Astrocyte (in vitro differentiated cells and primary cell): Measurements from ENCODE around the gene PPP2R3C. TPM values are rescaled to one million over a fixed set of nuclear protein-coding genes. Genes with fewer than 3 reads are reported as not detected.
"Not testable (repeated sequence)": the region's sequence is repeated elsewhere in the genome, so short reads cannot be mapped to it uniquely, and the experiment has no call there.

Experiments used
- DNase-seq: peaks from one replicate; pipeline ENCODE4 v3.0.0-alpha.2; 2010; ENCODE audit warnings: low read depth
- FAIRE-seq: peaks from 2 replicates; lab custom pipeline; 2011; peaks lifted over from hg19 to GRCh38; lab: Jason Lieb, UNC
- H2AFZ ChIP-seq: 2 replicates; pipeline ENCODE4 v1.6.0; 2012; ENCODE audit warnings: low read depth, low read length, inconsistent platforms
- H3K27ac ChIP-seq: 2 replicates; pipeline ENCODE4 v1.5.1; 2011; ENCODE audit warnings: low read depth, low read length, inconsistent platforms
- H3K27me3 ChIP-seq: 2 replicates; pipeline ENCODE4 v1.6.0; 2011; ENCODE audit warnings: low read length, inconsistent platforms; ENCODE audit not compliant: insufficient read depth
- H3K36me3 ChIP-seq: 2 replicates; pipeline ENCODE4 v1.5.1; 2011; ENCODE audit warnings: low read length, inconsistent platforms; ENCODE audit not compliant: insufficient read depth
- H3K4me1 ChIP-seq: 2 replicates; pipeline ENCODE4 v1.5.1; 2011; ENCODE audit warnings: low read length, inconsistent platforms; ENCODE audit not compliant: insufficient read depth
- H3K4me2 ChIP-seq: 2 replicates; pipeline ENCODE4 v1.6.0; 2012; ENCODE audit warnings: low read length, inconsistent platforms
- H3K4me3 ChIP-seq: 2 replicates; pipeline ENCODE4 v1.5.1; 2011; ENCODE audit warnings: low read depth, mild to moderate bottlenecking, low read length, inconsistent platforms; ENCODE audit not compliant: insufficient read depth
- H3K79me2 ChIP-seq: 2 replicates; pipeline ENCODE4 v1.6.0; 2012; ENCODE audit warnings: mild to moderate bottlenecking, low read length, inconsistent platforms; ENCODE audit not compliant: insufficient read depth
- H3K9ac ChIP-seq: 2 replicates; pipeline ENCODE4 v1.6.0; 2012; ENCODE audit warnings: mild to moderate bottlenecking, low read length, inconsistent platforms
- H3K9me3 ChIP-seq: 2 replicates; pipeline ENCODE4 v1.5.1; 2012; ENCODE audit warnings: low read depth, mild to moderate bottlenecking, low read length, inconsistent platforms; ENCODE audit not compliant: insufficient read depth
- H4K20me1 ChIP-seq: 2 replicates; pipeline ENCODE4 v1.6.0; 2012; ENCODE audit warnings: low read length, inconsistent platforms; ENCODE audit not compliant: insufficient read depth
- H3K27ac Mint-ChIP-seq: one replicate; pipeline ENCODE4 v1.8.0; 2021; ENCODE audit warnings: mild to moderate bottlenecking, mixed read lengths; ENCODE audit not compliant: unreplicated experiment
- H3K27me3 Mint-ChIP-seq: one replicate; pipeline ENCODE4 v1.8.0; 2021; ENCODE audit warnings: low read depth, mixed read lengths; ENCODE audit not compliant: unreplicated experiment
- H3K36me3 Mint-ChIP-seq: one replicate; pipeline ENCODE4 v1.8.0; 2021; ENCODE audit warnings: low read depth, mixed read lengths; ENCODE audit not compliant: unreplicated experiment
- H3K4me1 Mint-ChIP-seq: one replicate; pipeline ENCODE4 v1.8.0; 2021; ENCODE audit warnings: low read depth, mixed read lengths; ENCODE audit not compliant: unreplicated experiment
- H3K4me3 Mint-ChIP-seq: one replicate; pipeline ENCODE4 v1.8.0; 2021; ENCODE audit warnings: mild to moderate bottlenecking, moderate library complexity, mixed read lengths; ENCODE audit not compliant: unreplicated experiment
- H3K9me3 Mint-ChIP-seq: one replicate; pipeline ENCODE4 v1.8.0; 2021; ENCODE audit warnings: mild to moderate bottlenecking, mixed read lengths; ENCODE audit not compliant: unreplicated experiment
- EZH2 ChIP-seq: IDR thresholded peaks from 2 replicates; pipeline ENCODE4 v1.6.1; 2012; ENCODE audit warnings: mild to moderate bottlenecking, low read length, inconsistent platforms; ENCODE audit not compliant: insufficient read depth
- total RNA-seq: library from RNA; stranded (reverse); gene quantifications from 2 replicates; pipeline ENCODE4 v1.2.1, GENCODE V29; 2021
- TF ChIP-seq, protein P1 (sequence below): IDR thresholded peaks from 2 replicates; pipeline ENCODE4 v1.5.1; 2011; ENCODE audit warnings: low read depth, mild to moderate bottlenecking, inconsistent platforms, low read length, moderate library complexity; ENCODE audit not compliant: insufficient read depth

The PPP2R3C gene
- total RNA-seq, 1 donor from 2014 or later = 28.3 TPM

DNA sequence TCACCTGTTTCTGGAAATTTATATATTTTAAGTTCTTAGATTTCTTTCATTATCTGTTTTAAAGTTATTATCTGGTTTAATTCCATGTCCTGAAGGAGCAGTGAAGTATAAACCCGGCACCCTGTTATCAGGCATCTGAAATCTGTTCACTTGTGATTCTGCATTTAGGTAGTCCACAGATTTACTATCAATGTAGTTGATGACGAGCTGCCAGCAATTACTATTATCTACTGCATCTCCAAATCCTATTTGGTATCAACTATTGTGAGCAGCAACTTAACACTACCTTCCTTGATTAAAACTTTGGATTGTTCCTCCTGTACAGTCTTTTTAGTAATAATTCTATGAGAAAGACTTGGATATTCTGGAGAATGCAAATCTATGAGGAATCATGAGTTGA, 36.7 kb upstream of the PPP2R3C start:
- Mint-ChIP-seq H3K9me3 (peaks cover 2% of the 10 kb centered on the region), H3K36me3 (peaks cover 2% of the 10 kb centered on the region), H3K27ac (peak overlapping the region; percentile 84), H3K27me3 (no peaks in the 10 kb centered on the region), H3K4me3 (no peak overlapping the region), H3K4me1 (peaks cover 36% of the 10 kb centered on the region)
- no peaks in the 10 kb centered on the region for H3K79me2 ChIP-seq
- H3K4me1 ChIP-seq = peaks cover 19% of the 10 kb centered on the region
- no peak overlapping the region for H3K4me3 ChIP-seq
- TF ChIP-seq EZH2 = no peak
- TF ChIP-seq, protein P1, sequence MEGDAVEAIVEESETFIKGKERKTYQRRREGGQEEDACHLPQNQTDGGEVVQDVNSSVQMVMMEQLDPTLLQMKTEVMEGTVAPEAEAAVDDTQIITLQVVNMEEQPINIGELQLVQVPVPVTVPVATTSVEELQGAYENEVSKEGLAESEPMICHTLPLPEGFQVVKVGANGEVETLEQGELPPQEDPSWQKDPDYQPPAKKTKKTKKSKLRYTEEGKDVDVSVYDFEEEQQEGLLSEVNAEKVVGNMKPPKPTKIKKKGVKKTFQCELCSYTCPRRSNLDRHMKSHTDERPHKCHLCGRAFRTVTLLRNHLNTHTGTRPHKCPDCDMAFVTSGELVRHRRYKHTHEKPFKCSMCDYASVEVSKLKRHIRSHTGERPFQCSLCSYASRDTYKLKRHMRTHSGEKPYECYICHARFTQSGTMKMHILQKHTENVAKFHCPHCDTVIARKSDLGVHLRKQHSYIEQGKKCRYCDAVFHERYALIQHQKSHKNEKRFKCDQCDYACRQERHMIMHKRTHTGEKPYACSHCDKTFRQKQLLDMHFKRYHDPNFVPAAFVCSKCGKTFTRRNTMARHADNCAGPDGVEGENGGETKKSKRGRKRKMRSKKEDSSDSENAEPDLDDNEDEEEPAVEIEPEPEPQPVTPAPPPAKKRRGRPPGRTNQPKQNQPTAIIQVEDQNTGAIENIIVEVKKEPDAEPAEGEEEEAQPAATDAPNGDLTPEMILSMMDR = no peak
- DNase-seq (no peak), FAIRE-seq (no peak)
- H4K20me1 ChIP-seq = peaks cover 18% of the 10 kb centered on the region
- H2AFZ ChIP-seq = no peak overlapping the region
- no peaks in the 10 kb centered on the region for H3K27me3 ChIP-seq
- H3K9ac ChIP-seq = no peak overlapping the region
- no peak overlapping the region for H3K27ac ChIP-seq
- no peaks in the 10 kb centered on the region for H3K9me3 ChIP-seq
- no peak overlapping the region for H3K4me2 ChIP-seq
- H3K36me3 ChIP-seq = no peaks in the 10 kb centered on the region

DNA sequence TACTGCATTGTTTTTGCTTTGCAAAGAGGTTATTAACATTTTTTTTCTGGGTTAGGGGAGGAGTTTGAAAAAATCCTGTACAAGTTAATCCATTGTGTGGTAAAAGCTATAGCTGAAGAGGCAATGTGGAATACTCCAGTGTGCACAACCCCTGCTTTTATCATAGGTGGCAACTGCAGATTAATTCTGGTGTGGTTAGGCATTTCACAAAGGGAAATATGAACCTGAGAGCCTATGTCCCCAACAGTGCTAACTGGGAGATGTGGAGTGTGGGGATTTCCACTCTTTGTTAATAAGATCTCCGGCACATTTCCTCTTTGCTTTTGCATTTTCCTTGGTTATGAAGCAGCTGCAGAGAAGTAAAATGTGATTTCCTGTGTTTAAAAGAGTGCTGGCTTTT, 34.2 kb upstream of the PPP2R3C start:
- Histone ChIP-seq H3K9ac (peak overlapping the region; percentile 35), H3K4me3 (no peak overlapping the region), H3K4me2 (peak overlapping the region; percentile 33), H3K36me3 (no peaks in the 10 kb centered on the region), H3K27me3 (no peaks in the 10 kb centered on the region), H2AFZ (no peak overlapping the region), H3K4me1 (peaks cover 19% of the 10 kb centered on the region), H3K27ac (no peak overlapping the region), H3K9me3 (no peaks in the 10 kb centered on the region), H4K20me1 (peaks cover 18% of the 10 kb centered on the region), H3K79me2 (no peaks in the 10 kb centered on the region)
- peak overlapping the region; percentile 34 for H3K27ac Mint-ChIP-seq
- no peaks in the 10 kb centered on the region for H3K27me3 Mint-ChIP-seq
- peaks cover 5% of the 10 kb centered on the region for H3K36me3 Mint-ChIP-seq
- H3K4me1 Mint-ChIP-seq = peaks cover 36% of the 10 kb centered on the region
- FAIRE-seq = no peak
- TF ChIP-seq, protein P1 = no peak
- TF ChIP-seq EZH2 = no peak
- DNase-seq = peak; percentile 42
- H3K4me3 Mint-ChIP-seq = no peak overlapping the region
- peaks cover 5% of the 10 kb centered on the region for H3K9me3 Mint-ChIP-seq

DNA sequence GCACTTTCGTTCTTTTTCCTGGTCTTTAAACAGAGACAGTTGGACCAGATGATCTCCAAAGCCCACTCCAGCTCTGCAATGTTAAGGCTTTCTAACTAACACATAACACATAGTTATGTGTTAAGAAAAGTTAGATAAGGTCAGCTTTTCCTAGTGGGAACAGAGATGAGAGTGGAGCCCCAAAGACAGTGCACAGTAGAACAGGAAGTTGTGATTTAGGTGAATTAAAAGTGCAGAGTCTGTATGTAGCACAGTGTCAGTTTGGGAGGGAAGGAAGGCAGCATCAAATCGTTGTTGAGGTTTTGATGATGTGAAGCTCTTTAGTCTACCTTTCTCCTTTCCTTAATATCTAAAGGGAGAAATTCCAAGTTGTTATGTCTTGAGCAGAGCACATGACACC, 32.2 kb upstream of the PPP2R3C start:
- Histone ChIP-seq H3K4me1 (no peaks in the 10 kb centered on the region), H4K20me1 (peaks cover 23% of the 10 kb centered on the region), H3K27ac (no peak overlapping the region), H3K9ac (no peak overlapping the region), H3K4me3 (no peak overlapping the region), H2AFZ (no peak overlapping the region), H3K4me2 (no peak overlapping the region), H3K27me3 (no peaks in the 10 kb centered on the region), H3K9me3 (no peaks in the 10 kb centered on the region), H3K36me3 (no peaks in the 10 kb centered on the region), H3K79me2 (no peaks in the 10 kb centered on the region)
- no peak for TF ChIP-seq EZH2
- TF ChIP-seq, protein P1 = no peak
- DNase-seq = no peak
- H3K4me3 Mint-ChIP-seq = no peak overlapping the region
- H3K27ac Mint-ChIP-seq = no peak overlapping the region
- peaks cover 12% of the 10 kb centered on the region for H3K36me3 Mint-ChIP-seq
- H3K4me1 Mint-ChIP-seq = peaks cover 18% of the 10 kb centered on the region
- FAIRE-seq = no peak
- peaks cover 5% of the 10 kb centered on the region for H3K9me3 Mint-ChIP-seq
- H3K27me3 Mint-ChIP-seq = no peaks in the 10 kb centered on the region

DNA sequence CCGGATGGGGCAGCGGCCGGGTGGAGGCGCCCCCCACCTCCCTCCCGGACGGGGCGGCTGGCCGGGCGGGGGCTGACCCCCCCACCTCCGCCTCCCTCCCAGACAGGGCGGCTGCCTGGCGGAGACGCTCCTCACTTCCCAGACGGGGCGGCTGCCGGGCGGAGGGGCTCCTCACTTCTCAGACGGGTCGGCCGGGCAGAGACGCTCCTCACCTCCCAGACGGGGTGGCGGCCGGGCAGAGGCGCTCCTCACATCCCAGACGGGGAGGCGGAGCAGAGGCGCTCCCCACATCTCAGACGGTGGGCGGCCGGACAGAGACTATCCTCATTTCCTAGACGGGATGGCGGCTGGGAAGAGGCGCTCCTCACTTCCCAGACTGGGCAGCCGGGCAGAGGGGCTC, 30.7 kb upstream of the PPP2R3C start:
- H3K4me3 Mint-ChIP-seq, H3K4me1 ChIP-seq, H3K4me2 ChIP-seq, H3K36me3 ChIP-seq, H3K9me3 Mint-ChIP-seq, H3K4me3 ChIP-seq, H3K79me2 ChIP-seq, H3K9me3 ChIP-seq, H3K27me3 ChIP-seq, DNase-seq, H3K9ac ChIP-seq, H2AFZ ChIP-seq, FAIRE-seq, H3K27ac ChIP-seq, H3K27me3 Mint-ChIP-seq, H3K27ac Mint-ChIP-seq: not testable (repeated sequence)
- peaks cover 20% of the 10 kb centered on the region for H4K20me1 ChIP-seq
- Mint-ChIP-seq H3K36me3 (peaks cover 14% of the 10 kb centered on the region), H3K4me1 (peaks cover 13% of the 10 kb centered on the region)
